ENCODE results near the gene DGKQ. TPM values are rescaled to one million over a fixed set of nuclear protein-coding genes. Genes with fewer than 3 reads are reported as not detected.

Gene DGKQ
- total and polyA plus RNA-seq, 2 donors from 2014 or later: 3.5 to 13.7 TPM

GRCh38 chr4:962231-963208 is 10.8 kb downstream of the DGKQ start:
- Histone ChIP-seq H3K4me1 (ENCODE audit: control insufficient read depth in 2 of 3, insufficient read depth in 2 of 3, low read depth in 1 of 3, low read length in 3 of 3) (no peaks in the 10 kb centered on the region), H3K27me3 (ENCODE audit: control insufficient read depth, insufficient read depth, low read length) (no peaks in the 10 kb centered on the region), H3K27ac (ENCODE audit: low read depth in 2 of 2, low read length in 2 of 2) (no peak overlapping the region), H3K4me3 (ENCODE audit: low read length in 3 of 3) (no peak overlapping the region), H3K36me3 (ENCODE audit: control insufficient read depth in 2 of 3, insufficient read depth in 3 of 3, low read length in 3 of 3) (no peaks in the 10 kb centered on the region), H3K9ac (ENCODE audit: low read length in 3 of 3) (no peak overlapping the region), H3K9me3 (ENCODE audit: control insufficient read depth in 2 of 3, insufficient read depth in 1 of 3, low read length in 3 of 3) (no peaks in the 10 kb centered on the region)
- TF ChIP-seq CTCF (IDR thresholded peaks at IDR 0.05; ENCODE audit: borderline replicate concordance, extremely low read depth, insufficient read depth): no peak
- DNase-seq (peak in 2 of 5 donors; percentile 38 to 76), FAIRE-seq (no peak)
- intact Hi-C loops (cut with DNase I): no loop called here

DNA sequence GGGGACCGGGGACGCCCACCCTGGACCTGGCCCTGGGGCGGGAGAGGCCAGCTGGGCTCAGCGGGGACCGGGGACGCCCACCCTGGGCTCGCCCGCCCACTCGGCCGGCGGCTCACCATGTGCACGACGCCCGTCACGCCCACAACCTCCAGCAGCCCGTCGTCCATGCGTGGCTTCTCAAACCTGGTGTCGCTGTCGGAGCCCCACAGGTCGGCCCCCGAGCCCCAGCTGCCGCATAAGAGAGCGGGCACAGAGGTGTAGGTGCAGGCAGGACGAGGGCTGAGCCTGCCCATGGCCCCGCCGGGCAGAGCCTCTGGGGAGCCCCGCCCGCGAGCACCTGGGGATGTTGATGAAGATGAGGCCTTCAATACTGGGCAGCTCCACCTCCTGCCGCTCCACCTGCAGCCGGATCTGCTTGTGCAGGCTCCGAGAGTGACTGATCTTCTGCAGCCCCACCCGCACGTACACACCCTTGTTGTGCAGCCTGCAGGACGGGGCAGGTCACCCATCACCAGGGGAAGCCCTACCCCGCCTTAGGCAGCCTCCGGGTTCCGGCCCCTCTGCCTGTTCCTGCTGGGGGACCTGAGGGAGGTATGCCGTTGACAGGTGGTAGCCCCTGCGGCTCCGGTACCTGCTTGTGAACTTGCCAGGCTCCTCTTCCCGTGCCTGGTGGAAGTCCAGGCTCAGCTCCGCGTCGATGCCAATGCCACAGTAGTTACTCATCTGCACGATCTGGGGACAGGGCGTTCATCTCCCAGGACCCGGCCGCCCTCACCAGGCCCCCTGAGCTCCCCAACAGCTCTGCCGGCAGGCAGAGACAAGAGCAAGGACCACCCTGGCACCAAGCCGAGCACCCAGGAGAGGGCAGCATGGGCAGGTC is 11.8 kb downstream of the DGKQ start:
- Histone ChIP-seq H3K9ac (ENCODE audit: low read length in 3 of 3) (no peak overlapping the region), H3K27ac (ENCODE audit: low read depth in 2 of 2, low read length in 2 of 2) (no peak overlapping the region), H3K27me3 (ENCODE audit: control insufficient read depth, insufficient read depth, low read length) (no peaks in the 10 kb centered on the region), H3K4me3 (ENCODE audit: low read length in 3 of 3) (no peak overlapping the region), H3K9me3 (ENCODE audit: control insufficient read depth in 2 of 3, insufficient read depth in 1 of 3, low read length in 3 of 3) (no peaks in the 10 kb centered on the region), H3K4me1 (ENCODE audit: control insufficient read depth in 2 of 3, insufficient read depth in 2 of 3, low read depth in 1 of 3, low read length in 3 of 3) (no peaks in the 10 kb centered on the region), H3K36me3 (ENCODE audit: control insufficient read depth in 2 of 3, insufficient read depth in 3 of 3, low read length in 3 of 3) (no peaks in the 10 kb centered on the region)
- intact Hi-C loops (cut with DNase I): no loop called here
- no peak for FAIRE-seq
- TF ChIP-seq CTCF (IDR thresholded peaks at IDR 0.05; ENCODE audit: borderline replicate concordance, extremely low read depth, insufficient read depth): no peak
- DNase-seq: peak in 2 of 5 donors; percentile 34 to 78

GRCh38 chr4:960636-961350 is 12.6 kb downstream of the DGKQ start:
- TF ChIP-seq CTCF (IDR thresholded peaks at IDR 0.05; ENCODE audit: borderline replicate concordance, extremely low read depth, insufficient read depth): no peak
- Histone ChIP-seq H3K27me3 (ENCODE audit: control insufficient read depth, insufficient read depth, low read length) (no peaks in the 10 kb centered on the region), H3K9ac (ENCODE audit: low read length in 3 of 3) (no peak overlapping the region), H3K27ac (ENCODE audit: low read depth in 2 of 2, low read length in 2 of 2) (no peak overlapping the region), H3K36me3 (ENCODE audit: control insufficient read depth in 2 of 3, insufficient read depth in 3 of 3, low read length in 3 of 3) (no peaks in the 10 kb centered on the region), H3K4me1 (ENCODE audit: control insufficient read depth in 2 of 3, insufficient read depth in 2 of 3, low read depth in 1 of 3, low read length in 3 of 3) (no peaks in the 10 kb centered on the region), H3K9me3 (ENCODE audit: control insufficient read depth in 2 of 3, insufficient read depth in 1 of 3, low read length in 3 of 3) (no peaks in the 10 kb centered on the region), H3K4me3 (ENCODE audit: low read length in 3 of 3) (no peak overlapping the region)
- intact Hi-C loops (cut with DNase I): no loop called here
- DNase-seq: peak in 2 of 5 donors; percentile 36 to 73
- FAIRE-seq: no peak

Data from kidney (tissue), 14 donors.